ENCODE results near the gene NAT8L. TPM values are rescaled to one million over a fixed set of nuclear protein-coding genes. Genes with fewer than 3 reads are reported as not detected.

Gene NAT8L
- total RNA-seq, 1 donor from 2014 or later, result 8.3 TPM

DNA sequence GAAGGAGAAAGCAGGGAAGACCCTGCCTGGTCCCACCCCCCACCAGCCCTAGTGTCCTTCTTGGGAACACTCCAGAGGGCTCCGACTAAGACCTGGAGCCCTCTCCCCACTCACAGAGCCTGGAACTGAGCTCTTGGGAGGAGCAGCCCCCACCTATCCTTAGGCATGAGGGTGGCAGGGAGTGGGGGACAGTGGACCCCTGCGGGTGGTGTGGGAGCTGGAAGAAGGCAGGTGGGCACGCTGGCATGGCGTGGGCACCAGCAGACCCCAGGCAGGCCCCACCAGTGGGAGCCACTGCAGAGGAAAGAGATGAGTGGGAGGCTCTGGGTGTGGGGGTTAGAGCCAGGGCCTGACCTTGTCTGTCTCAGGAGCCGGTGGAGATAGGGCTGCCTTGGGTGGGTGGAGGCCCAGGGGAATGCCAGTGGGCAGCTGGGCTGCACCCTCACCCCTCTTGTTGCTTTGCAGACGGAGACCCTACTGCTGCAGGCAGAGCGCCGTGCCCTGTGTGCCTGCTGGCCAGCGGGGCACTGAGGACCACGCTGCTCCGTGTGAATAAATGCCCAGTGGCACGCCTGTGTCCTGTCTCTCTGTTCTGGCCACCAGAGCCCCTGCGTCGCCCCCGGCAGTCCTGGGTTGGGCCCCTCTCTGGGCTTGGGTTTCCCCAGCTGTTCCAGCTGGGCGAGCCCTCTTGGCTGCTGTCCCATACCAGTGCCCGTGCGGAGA, 15.6 kb upstream of the NAT8L start:
- Mint-ChIP-seq H3K27me3 (ENCODE audit: unreplicated experiment) (peaks cover 12% of the 10 kb centered on the region), H3K9me3 (ENCODE audit: unreplicated experiment) (peaks cover 3% of the 10 kb centered on the region)

DNA sequence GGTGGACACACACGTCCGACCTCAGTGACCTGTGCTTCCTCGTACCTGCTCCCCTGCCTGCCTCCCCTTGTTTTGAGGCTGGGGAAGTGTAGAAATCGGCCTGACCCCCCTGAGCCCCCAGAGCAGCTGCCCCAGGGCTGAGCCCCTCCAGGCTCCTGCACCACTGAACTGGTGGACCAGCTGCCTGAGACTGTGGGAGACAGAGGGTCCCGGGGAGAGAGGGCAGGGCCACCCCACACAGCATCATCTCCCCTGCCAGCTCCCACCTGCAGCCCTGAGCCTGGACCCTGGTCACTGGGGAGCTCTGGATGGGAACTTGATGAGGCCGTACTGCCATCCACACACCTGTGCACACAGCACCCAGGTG, 15.0 kb upstream of the NAT8L start:
- no peak for DNase-seq
- H3K4me3 Mint-ChIP-seq (ENCODE audit: unreplicated experiment), result no peak overlapping the region
- H3K27ac Mint-ChIP-seq (ENCODE audit: unreplicated experiment), result no peak overlapping the region
- peaks cover 3% of the 10 kb centered on the region for H3K9me3 Mint-ChIP-seq (ENCODE audit: unreplicated experiment)
- H3K4me1 Mint-ChIP-seq (ENCODE audit: low read depth, unreplicated experiment), result no peaks in the 10 kb centered on the region
- peaks cover 4% of the 10 kb centered on the region for H3K36me3 Mint-ChIP-seq (ENCODE audit: unreplicated experiment)
- H3K27me3 Mint-ChIP-seq (ENCODE audit: unreplicated experiment), result peaks cover 7% of the 10 kb centered on the region
- TF ChIP-seq CTCF (IDR thresholded peaks at IDR 0.05; ENCODE audit: partially characterized antibody, unreplicated experiment), result no peak

More for the DNA sequence above, 15.6 kb upstream of the NAT8L start:
- no peak for DNase-seq
- TF ChIP-seq CTCF (IDR thresholded peaks at IDR 0.05; ENCODE audit: partially characterized antibody, unreplicated experiment), result no peak
- Mint-ChIP-seq H3K4me3 (ENCODE audit: unreplicated experiment) (no peak overlapping the region), H3K27ac (ENCODE audit: unreplicated experiment) (no peak overlapping the region), H3K4me1 (ENCODE audit: low read depth, unreplicated experiment) (no peaks in the 10 kb centered on the region), H3K36me3 (ENCODE audit: unreplicated experiment) (peaks cover 4% of the 10 kb centered on the region)

- Mint-ChIP-seq H3K27me3 (ENCODE audit: unreplicated experiment) (peaks cover 5% of the 10 kb centered on the region), H3K4me3 (ENCODE audit: unreplicated experiment) (no peak overlapping the region), H3K4me1 (ENCODE audit: low read depth, unreplicated experiment) (no peaks in the 10 kb centered on the region), H3K36me3 (ENCODE audit: unreplicated experiment) (peaks cover 2% of the 10 kb centered on the region), H3K27ac (ENCODE audit: unreplicated experiment) (no peak overlapping the region), H3K9me3 (ENCODE audit: unreplicated experiment) (peaks cover 1% of the 10 kb centered on the region)
- TF ChIP-seq CTCF (IDR thresholded peaks at IDR 0.05; ENCODE audit: partially characterized antibody, unreplicated experiment), result no peak
- DNase-seq, result no peak
Measured at GRCh38 chr4:2044542-2045517, 14.3 kb upstream of the NAT8L start.

DNA sequence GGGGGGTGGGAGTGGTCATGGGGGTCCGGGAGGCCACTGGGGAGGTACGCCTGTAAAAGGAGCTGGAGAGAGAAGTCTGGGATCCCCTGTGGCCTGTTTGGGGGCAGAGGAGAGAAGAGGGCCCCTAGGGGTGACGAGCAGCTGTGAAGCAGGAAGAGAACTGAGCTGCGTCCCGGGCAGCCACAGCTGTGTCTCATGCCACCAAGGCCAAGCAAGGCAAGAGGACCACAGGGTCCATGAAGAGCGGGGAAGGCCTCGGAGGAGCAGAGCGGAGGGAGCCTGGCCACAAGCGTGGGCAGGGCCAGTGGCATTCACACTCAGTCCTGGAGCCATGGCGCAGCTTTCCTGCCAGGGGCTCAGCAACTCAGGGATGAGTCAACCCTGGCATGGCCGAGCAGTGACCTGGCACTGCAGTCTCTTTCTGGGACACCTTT, 13.6 kb upstream of the NAT8L start:
- H3K4me3 Mint-ChIP-seq (ENCODE audit: unreplicated experiment), result no peak overlapping the region
- no peak for TF ChIP-seq CTCF (IDR thresholded peaks at IDR 0.05; ENCODE audit: partially characterized antibody, unreplicated experiment)
- no peaks in the 10 kb centered on the region for H3K9me3 Mint-ChIP-seq (ENCODE audit: unreplicated experiment)
- H3K36me3 Mint-ChIP-seq (ENCODE audit: unreplicated experiment), result no peaks in the 10 kb centered on the region
- DNase-seq, result no peak
- H3K4me1 Mint-ChIP-seq (ENCODE audit: low read depth, unreplicated experiment), result no peaks in the 10 kb centered on the region
- peaks cover 1% of the 10 kb centered on the region for H3K27me3 Mint-ChIP-seq (ENCODE audit: unreplicated experiment)
- H3K27ac Mint-ChIP-seq (ENCODE audit: unreplicated experiment), result no peak overlapping the region

Data from glutamatergic neuron (in vitro differentiated cells).